Astrocyte (in vitro differentiated cells and primary cell): ENCODE measurements around the gene NDUFA13. TPM values are rescaled to one million over a fixed set of nuclear protein-coding genes. Genes with fewer than 3 reads are reported as not detected.

Experiments
- DNase-seq: peaks from one replicate; pipeline ENCODE4 v3.0.0-alpha.2; 2010; ENCODE audit warnings: low read depth
- FAIRE-seq: peaks from 2 replicates; lab custom pipeline; 2011; peaks lifted over from hg19 to GRCh38; lab: Jason Lieb, UNC
- H2AFZ ChIP-seq: 2 replicates; pipeline ENCODE4 v1.6.0; 2012; ENCODE audit warnings: low read depth, low read length, inconsistent platforms
- H3K27ac ChIP-seq: 2 replicates; pipeline ENCODE4 v1.5.1; 2011; ENCODE audit warnings: low read depth, low read length, inconsistent platforms
- H3K27me3 ChIP-seq: 2 replicates; pipeline ENCODE4 v1.6.0; 2011; ENCODE audit warnings: low read length, inconsistent platforms; ENCODE audit not compliant: insufficient read depth
- H3K36me3 ChIP-seq: 2 replicates; pipeline ENCODE4 v1.5.1; 2011; ENCODE audit warnings: low read length, inconsistent platforms; ENCODE audit not compliant: insufficient read depth
- H3K4me1 ChIP-seq: 2 replicates; pipeline ENCODE4 v1.5.1; 2011; ENCODE audit warnings: low read length, inconsistent platforms; ENCODE audit not compliant: insufficient read depth
- H3K4me2 ChIP-seq: 2 replicates; pipeline ENCODE4 v1.6.0; 2012; ENCODE audit warnings: low read length, inconsistent platforms
- H3K4me3 ChIP-seq: 2 replicates; pipeline ENCODE4 v1.5.1; 2011; ENCODE audit warnings: low read depth, mild to moderate bottlenecking, low read length, inconsistent platforms; ENCODE audit not compliant: insufficient read depth
- H3K79me2 ChIP-seq: 2 replicates; pipeline ENCODE4 v1.6.0; 2012; ENCODE audit warnings: mild to moderate bottlenecking, low read length, inconsistent platforms; ENCODE audit not compliant: insufficient read depth
- H3K9ac ChIP-seq: 2 replicates; pipeline ENCODE4 v1.6.0; 2012; ENCODE audit warnings: mild to moderate bottlenecking, low read length, inconsistent platforms
- H3K9me3 ChIP-seq: 2 replicates; pipeline ENCODE4 v1.5.1; 2012; ENCODE audit warnings: low read depth, mild to moderate bottlenecking, low read length, inconsistent platforms; ENCODE audit not compliant: insufficient read depth
- H4K20me1 ChIP-seq: 2 replicates; pipeline ENCODE4 v1.6.0; 2012; ENCODE audit warnings: low read length, inconsistent platforms; ENCODE audit not compliant: insufficient read depth
- H3K27ac Mint-ChIP-seq: one replicate; pipeline ENCODE4 v1.8.0; 2021; ENCODE audit warnings: mild to moderate bottlenecking, mixed read lengths; ENCODE audit not compliant: unreplicated experiment
- H3K27me3 Mint-ChIP-seq: one replicate; pipeline ENCODE4 v1.8.0; 2021; ENCODE audit warnings: low read depth, mixed read lengths; ENCODE audit not compliant: unreplicated experiment
- H3K36me3 Mint-ChIP-seq: one replicate; pipeline ENCODE4 v1.8.0; 2021; ENCODE audit warnings: low read depth, mixed read lengths; ENCODE audit not compliant: unreplicated experiment
- H3K4me1 Mint-ChIP-seq: one replicate; pipeline ENCODE4 v1.8.0; 2021; ENCODE audit warnings: low read depth, mixed read lengths; ENCODE audit not compliant: unreplicated experiment
- H3K4me3 Mint-ChIP-seq: one replicate; pipeline ENCODE4 v1.8.0; 2021; ENCODE audit warnings: mild to moderate bottlenecking, moderate library complexity, mixed read lengths; ENCODE audit not compliant: unreplicated experiment
- H3K9me3 Mint-ChIP-seq: one replicate; pipeline ENCODE4 v1.8.0; 2021; ENCODE audit warnings: mild to moderate bottlenecking, mixed read lengths; ENCODE audit not compliant: unreplicated experiment
- CTCF ChIP-seq: IDR thresholded peaks from 2 replicates; pipeline ENCODE4 v1.5.1; 2011; ENCODE audit warnings: low read depth, mild to moderate bottlenecking, inconsistent platforms, low read length, moderate library complexity; ENCODE audit not compliant: insufficient read depth
- EZH2 ChIP-seq: IDR thresholded peaks from 2 replicates; pipeline ENCODE4 v1.6.1; 2012; ENCODE audit warnings: mild to moderate bottlenecking, low read length, inconsistent platforms; ENCODE audit not compliant: insufficient read depth
- total RNA-seq: library from RNA; stranded (reverse); gene quantifications from 2 replicates; pipeline ENCODE4 v1.2.1, GENCODE V29; 2021

Gene NDUFA13
- total RNA-seq, 1 donor from 2014 or later = 311 TPM

GRCh38 chr19:19499272-19499995 is 16.6 kb upstream of the NDUFA13 start:
- Mint-ChIP-seq H3K36me3 (peaks cover 12% of the 10 kb centered on the region), H3K27me3 (no peaks in the 10 kb centered on the region), H3K27ac (no peak overlapping the region), H3K4me1 (no peaks in the 10 kb centered on the region), H3K4me3 (no peak overlapping the region), H3K9me3 (no peaks in the 10 kb centered on the region)
- Histone ChIP-seq H3K27me3 (no peaks in the 10 kb centered on the region), H3K79me2 (peaks cover 23% of the 10 kb centered on the region), H2AFZ (no peak overlapping the region), H3K9ac (no peak overlapping the region), H3K9me3 (no peaks in the 10 kb centered on the region), H3K4me2 (no peak overlapping the region), H3K36me3 (peaks cover 25% of the 10 kb centered on the region), H4K20me1 (peaks cover 19% of the 10 kb centered on the region), H3K27ac (no peak overlapping the region), H3K4me1 (no peaks in the 10 kb centered on the region), H3K4me3 (no peak overlapping the region)
- no peak for TF ChIP-seq EZH2
- FAIRE-seq (no peak), DNase-seq (no peak)

GRCh38 chr19:19500975-19501644 is 14.9 kb upstream of the NDUFA13 start:
- no peaks in the 10 kb centered on the region for H3K9me3 Mint-ChIP-seq
- FAIRE-seq (no peak), DNase-seq (no peak)
- Histone ChIP-seq H3K4me3 (no peak overlapping the region), H3K4me2 (no peak overlapping the region), H3K4me1 (no peaks in the 10 kb centered on the region), H3K27me3 (no peaks in the 10 kb centered on the region), H3K27ac (no peak overlapping the region), H3K79me2 (peaks cover 15% of the 10 kb centered on the region), H3K9me3 (no peaks in the 10 kb centered on the region), H4K20me1 (peaks cover 19% of the 10 kb centered on the region), H3K36me3 (peaks cover 29% of the 10 kb centered on the region), H2AFZ (no peak overlapping the region), H3K9ac (no peak overlapping the region)
- no peak overlapping the region for H3K4me3 Mint-ChIP-seq
- H3K27ac Mint-ChIP-seq = no peak overlapping the region
- H3K27me3 Mint-ChIP-seq = no peaks in the 10 kb centered on the region
- no peaks in the 10 kb centered on the region for H3K4me1 Mint-ChIP-seq
- peaks cover 15% of the 10 kb centered on the region for H3K36me3 Mint-ChIP-seq
- no peak for TF ChIP-seq EZH2
- no peak for TF ChIP-seq CTCF

GRCh38 chr19:19501798-19502197 is 14.2 kb upstream of the NDUFA13 start:
- no peak overlapping the region for H3K27ac Mint-ChIP-seq
- TF ChIP-seq CTCF = no peak

More at GRCh38 chr19:19501798-19502197, 14.2 kb upstream of the NDUFA13 start:
- Histone ChIP-seq H3K27ac (no peak overlapping the region), H3K36me3 (peaks cover 31% of the 10 kb centered on the region), H3K4me2 (no peak overlapping the region), H3K9me3 (no peaks in the 10 kb centered on the region), H3K79me2 (peaks cover 8% of the 10 kb centered on the region), H4K20me1 (peaks cover 20% of the 10 kb centered on the region), H3K4me3 (no peak overlapping the region), H3K4me1 (no peaks in the 10 kb centered on the region), H2AFZ (no peak overlapping the region), H3K9ac (no peak overlapping the region), H3K27me3 (no peaks in the 10 kb centered on the region)
- no peaks in the 10 kb centered on the region for H3K9me3 Mint-ChIP-seq
- H3K4me1 Mint-ChIP-seq = no peaks in the 10 kb centered on the region
- no peak overlapping the region for H3K4me3 Mint-ChIP-seq
- FAIRE-seq (no peak), DNase-seq (no peak)
- no peaks in the 10 kb centered on the region for H3K27me3 Mint-ChIP-seq
- H3K36me3 Mint-ChIP-seq = peaks cover 15% of the 10 kb centered on the region
